Stimulated activated CD4-positive, alpha-beta T cell treated with anti-CD3 and anti-CD28 coated beads, Interleukin-2, amount 100 ng/mL, for 4 hours (primary cell): Measurements from ENCODE around the gene TUFM.
"Not testable (repeated sequence)": the region's sequence is repeated elsewhere in the genome, so short reads cannot be mapped to it uniquely, and the experiment has no call there.

Source experiments
- DNase-seq: peaks from one replicate; pipeline ENCODE4 v3.0.0-alpha.2; 2020; ENCODE audit warnings: low read depth

TUFM gene

GRCh38 chr16:28846080-28846932 lies at the start of gene TUFM:
TSS of gene TUFM (minus strand) at chr16:28846348. CDS start at chr16:28846269, 79 bp downstream.
- peak; percentile 98 for DNase-seq

GRCh38 chr16:28895609-28896008 lies 49.5 kb upstream of the TUFM start:
- no peak for DNase-seq

GRCh38 chr16:28893291-28893690 lies 47.1 kb upstream of the TUFM start:
- no peak for DNase-seq

- DNase-seq = no peak
Observed at GRCh38 chr16:28891964-28892890, 46.1 kb upstream of the TUFM start.

- DNase-seq = not testable (repeated sequence)
Observed at GRCh38 chr16:28890355-28890754, 44.2 kb upstream of the TUFM start.

GRCh38 chr16:28886945-28887344 lies 40.8 kb upstream of the TUFM start:
- no peak for DNase-seq

- DNase-seq = no peak
Observed at GRCh38 chr16:28884045-28884444, 37.9 kb upstream of the TUFM start.

GRCh38 chr16:28883221-28883996 lies 37.3 kb upstream of the TUFM start:
- DNase-seq = no peak

GRCh38 chr16:28882551-28883160 lies 36.5 kb upstream of the TUFM start:
- DNase-seq = no peak

GRCh38 chr16:28881565-28881964 lies 35.4 kb upstream of the TUFM start:
- not testable (repeated sequence) for DNase-seq

- DNase-seq = no peak
Observed at GRCh38 chr16:28880955-28881354, 34.8 kb upstream of the TUFM start.

GRCh38 chr16:28880589-28880915 lies 34.4 kb upstream of the TUFM start:
- DNase-seq = no peak

GRCh38 chr16:28879841-28880588 lies 33.9 kb upstream of the TUFM start:
- DNase-seq = peak; percentile 85

- DNase-seq = no peak
Observed at GRCh38 chr16:28879261-28879840, 33.2 kb upstream of the TUFM start.

- no peak for DNase-seq
Observed at GRCh38 chr16:28878083-28878926, 32.2 kb upstream of the TUFM start, which contains the start of gene ATP2A1. TSS of gene ATP2A1 (plus strand) at chr16:28878488. CDS start at chr16:28878672, 184 bp downstream.

GRCh38 chr16:28877655-28878000 lies 31.5 kb upstream of the TUFM start:
- DNase-seq = no peak

- no peak for DNase-seq
Observed at GRCh38 chr16:28876973-28877654, 31.0 kb upstream of the TUFM start.

GRCh38 chr16:28876019-28876659 lies 30.0 kb upstream of the TUFM start:
- DNase-seq = no peak
